ENCODE results near the gene PDGFB.

DNA sequence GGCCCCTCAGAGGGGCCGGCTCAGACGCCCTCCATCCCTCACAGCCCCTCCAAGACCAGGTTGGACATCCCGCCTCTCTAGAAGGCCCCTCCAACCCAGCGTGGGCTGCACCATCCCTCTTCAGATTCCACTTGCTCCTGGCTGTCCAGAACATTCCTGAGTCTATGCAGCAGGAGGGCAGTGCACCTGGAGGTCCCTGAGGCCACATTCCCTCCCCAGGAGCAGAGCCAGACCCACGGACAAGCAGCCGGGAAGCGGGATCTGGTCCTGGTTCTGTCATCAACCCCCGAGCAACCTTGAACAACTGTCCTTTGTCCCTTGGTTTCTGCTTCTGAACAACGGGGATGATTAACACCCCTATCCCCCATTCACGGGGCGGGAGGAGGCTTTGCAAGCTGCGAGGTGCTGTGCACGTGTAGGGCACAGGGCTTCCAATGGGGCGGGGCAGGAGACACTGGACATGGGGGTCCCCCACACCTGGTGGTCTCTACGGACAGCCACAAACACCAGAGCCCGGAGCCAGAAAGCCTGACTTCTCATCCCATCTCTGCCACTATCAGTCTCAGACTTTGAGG lies 13.2 kb upstream of the PDGFB start:
- TF ChIP-seq POLR2AphosphoS5 (IDR thresholded peaks at IDR 0.05; ENCODE audit: borderline replicate concordance, low read depth, low read length) = no peak
- TF ChIP-seq EZH2 (IDR thresholded peaks at IDR 0.05) = no peak
- no peak for TF ChIP-seq FOXP2 (optimal IDR thresholded peaks at IDR 0.05; ENCODE audit: control extremely low read depth, extremely low read length, insufficient read depth)

Measured in SK-N-MC (cell line).